IPS-15b (cell line): Measurements from ENCODE around the gene TRPM4.
"Not testable (repeated sequence)": the region's sequence is repeated elsewhere in the genome, so short reads cannot be mapped to it uniquely, and the experiment has no call there.

ENCODE experiments used
- H3K27me3 ChIP-seq: one replicate; pipeline ENCODE4 v1.6.1; 2013; ENCODE audit warnings: low read length; ENCODE audit not compliant: control insufficient read depth, insufficient read depth
- H3K36me3 ChIP-seq: one replicate; pipeline ENCODE4 v1.6.1; 2013; ENCODE audit warnings: low read length; ENCODE audit not compliant: control insufficient read depth, insufficient read depth
- H3K4me1 ChIP-seq: one replicate; pipeline ENCODE4 v1.6.1; 2013; ENCODE audit warnings: mild to moderate bottlenecking, low read length; ENCODE audit not compliant: control insufficient read depth, insufficient read depth
- H3K4me3 ChIP-seq: one replicate; pipeline ENCODE4 v1.5.1; 2013; ENCODE audit warnings: low read depth, low read length
- H3K9ac ChIP-seq: one replicate; pipeline ENCODE4 v1.6.1; 2013; ENCODE audit warnings: low read depth, mild to moderate bottlenecking, low read length
- H3K9me3 ChIP-seq: one replicate; pipeline ENCODE4 v1.6.1; 2013; ENCODE audit warnings: mild to moderate bottlenecking, low read length; ENCODE audit not compliant: control insufficient read depth, insufficient read depth

TRPM4 gene

DNA sequence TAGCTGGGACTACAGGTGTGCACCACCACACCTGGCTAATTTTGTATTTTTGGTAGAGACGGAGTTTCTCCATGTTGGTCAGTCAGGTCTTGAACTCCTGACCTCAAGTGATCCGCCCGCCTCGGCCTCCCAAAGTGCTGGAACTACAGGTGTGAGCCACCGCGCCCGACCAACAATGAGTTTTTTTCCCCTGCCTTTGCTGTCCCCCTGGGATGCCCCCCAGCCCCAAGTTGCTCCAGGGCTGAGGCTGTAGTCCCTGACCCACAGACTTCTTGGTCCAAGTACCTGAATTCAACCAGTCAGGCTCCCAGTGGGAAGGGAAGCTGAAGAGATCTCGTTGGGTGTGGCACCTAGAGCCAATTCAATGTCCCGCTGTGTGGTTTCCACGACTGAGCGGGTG, 66.8 kb downstream of the TRPM4 start:
- H3K4me3 ChIP-seq, H3K4me1 ChIP-seq, H3K27me3 ChIP-seq, H3K9me3 ChIP-seq, H3K9ac ChIP-seq, H3K36me3 ChIP-seq: not testable (repeated sequence)

- Histone ChIP-seq H3K9me3 (no peaks in the 10 kb centered on the region), H3K9ac (no peak overlapping the region), H3K4me3 (no peak overlapping the region), H3K36me3 (no peaks in the 10 kb centered on the region), H3K4me1 (no peaks in the 10 kb centered on the region), H3K27me3 (no peaks in the 10 kb centered on the region)
Measured at GRCh38 chr19:49224879-49225278, 67.3 kb downstream of the TRPM4 start.

GRCh38 chr19:49229416-49229815, 71.8 kb downstream of the TRPM4 start:
- no peaks in the 10 kb centered on the region for H3K36me3 ChIP-seq
- no peaks in the 10 kb centered on the region for H3K9me3 ChIP-seq
- H3K9ac ChIP-seq: no peak overlapping the region
- no peaks in the 10 kb centered on the region for H3K27me3 ChIP-seq
- no peaks in the 10 kb centered on the region for H3K4me1 ChIP-seq
- H3K4me3 ChIP-seq: no peak overlapping the region

- Histone ChIP-seq H3K9me3 (no peaks in the 10 kb centered on the region), H3K4me1 (no peaks in the 10 kb centered on the region), H3K27me3 (no peaks in the 10 kb centered on the region), H3K4me3 (no peak overlapping the region), H3K36me3 (no peaks in the 10 kb centered on the region), H3K9ac (no peak overlapping the region)
Measured at GRCh38 chr19:49231389-49231788, 73.8 kb downstream of the TRPM4 start.

DNA sequence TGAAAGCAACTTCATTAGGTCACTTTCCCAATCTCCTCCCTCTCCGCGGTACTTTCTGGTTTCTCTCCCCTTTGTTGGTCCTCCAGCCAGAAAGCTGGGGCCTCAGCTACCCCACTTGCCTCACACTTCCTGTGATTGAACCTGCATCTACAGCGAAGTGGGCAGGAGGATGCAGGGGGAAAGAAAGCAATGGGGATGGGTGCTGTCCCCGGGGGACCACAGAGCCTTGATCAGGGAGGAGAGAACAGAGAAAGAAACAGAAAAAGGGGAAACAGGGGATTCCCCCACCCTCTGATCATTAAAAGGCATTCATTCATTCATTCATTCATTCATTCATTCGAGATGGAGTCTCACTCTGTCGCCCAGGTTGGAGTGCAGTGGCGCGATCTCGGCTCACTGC, 74.2 kb downstream of the TRPM4 start:
- H3K4me3 ChIP-seq: no peak overlapping the region
- H3K4me1 ChIP-seq: no peaks in the 10 kb centered on the region
- H3K27me3 ChIP-seq: no peaks in the 10 kb centered on the region
- no peaks in the 10 kb centered on the region for H3K36me3 ChIP-seq
- no peak overlapping the region for H3K9ac ChIP-seq
- no peaks in the 10 kb centered on the region for H3K9me3 ChIP-seq

DNA sequence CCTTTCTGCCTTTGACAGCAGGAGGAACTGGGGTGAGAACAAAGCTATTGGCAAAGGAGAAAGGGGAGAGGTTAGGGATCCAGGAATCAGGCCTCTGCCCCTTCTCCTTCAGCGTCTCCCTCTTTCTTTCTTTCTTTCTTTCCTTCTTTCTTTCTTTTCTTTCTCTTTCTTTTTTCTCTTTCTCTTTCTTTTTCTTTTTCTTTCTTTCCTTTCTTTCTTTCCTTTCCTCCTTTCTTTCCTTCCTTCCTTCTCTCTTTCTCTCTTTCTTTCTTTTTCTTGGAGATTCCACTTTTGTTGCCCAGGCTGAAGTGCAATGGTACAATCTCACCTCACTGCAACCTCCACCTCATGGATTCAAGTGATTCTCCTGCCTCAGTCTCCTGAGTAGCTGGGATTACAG, 75.6 kb downstream of the TRPM4 start:
- H3K9ac ChIP-seq: no peak overlapping the region
- no peak overlapping the region for H3K4me3 ChIP-seq
- H3K36me3 ChIP-seq: no peaks in the 10 kb centered on the region
- H3K9me3 ChIP-seq: no peaks in the 10 kb centered on the region
- no peaks in the 10 kb centered on the region for H3K4me1 ChIP-seq
- no peaks in the 10 kb centered on the region for H3K27me3 ChIP-seq

- Histone ChIP-seq H3K4me1 (no peaks in the 10 kb centered on the region), H3K9ac (no peak overlapping the region)
Measured at GRCh38 chr19:49241769-49242168, 84.2 kb downstream of the TRPM4 start.

GRCh38 chr19:49243129-49243528, 85.5 kb downstream of the TRPM4 start:
- Histone ChIP-seq H3K9ac (no peak overlapping the region), H3K27me3 (no peaks in the 10 kb centered on the region), H3K9me3 (no peaks in the 10 kb centered on the region), H3K4me1 (no peaks in the 10 kb centered on the region), H3K4me3 (no peak overlapping the region), H3K36me3 (no peaks in the 10 kb centered on the region)

More at GRCh38 chr19:49241769-49242168, 84.2 kb downstream of the TRPM4 start:
- no peaks in the 10 kb centered on the region for H3K27me3 ChIP-seq
- H3K4me3 ChIP-seq: no peak overlapping the region
- no peaks in the 10 kb centered on the region for H3K36me3 ChIP-seq
- H3K9me3 ChIP-seq: no peaks in the 10 kb centered on the region

DNA sequence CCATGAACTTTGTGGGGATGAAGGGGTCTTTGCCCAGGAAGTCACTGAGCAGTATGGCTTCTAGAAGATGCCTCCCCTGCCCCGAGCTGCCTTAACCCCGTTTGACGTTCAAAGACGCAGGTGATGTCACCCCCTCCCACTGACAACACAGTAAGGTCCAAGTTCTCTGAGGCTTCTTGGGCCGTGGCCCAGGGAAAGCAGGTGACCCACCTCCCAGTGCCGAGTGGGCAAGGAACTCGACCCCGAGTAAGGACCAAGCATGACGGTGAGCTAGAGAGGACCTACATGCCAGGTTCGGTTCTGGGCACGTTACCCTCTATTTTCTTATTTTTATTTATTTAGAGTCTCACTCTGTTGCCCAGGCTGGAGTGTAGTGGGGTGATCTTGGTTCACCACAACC, 86.1 kb downstream of the TRPM4 start:
- H3K4me1 ChIP-seq: no peaks in the 10 kb centered on the region
- H3K36me3 ChIP-seq: no peaks in the 10 kb centered on the region
- no peak overlapping the region for H3K9ac ChIP-seq

GRCh38 chr19:49244256-49244655, 86.7 kb downstream of the TRPM4 start:
- no peaks in the 10 kb centered on the region for H3K4me1 ChIP-seq
- H3K36me3 ChIP-seq: no peaks in the 10 kb centered on the region
- no peak overlapping the region for H3K9ac ChIP-seq
- H3K9me3 ChIP-seq: no peaks in the 10 kb centered on the region
- H3K27me3 ChIP-seq: no peaks in the 10 kb centered on the region
- H3K4me3 ChIP-seq: no peak overlapping the region

More for the DNA sequence above, 86.1 kb downstream of the TRPM4 start:
- Histone ChIP-seq H3K9me3 (no peaks in the 10 kb centered on the region), H3K27me3 (no peaks in the 10 kb centered on the region), H3K4me3 (no peak overlapping the region)

- no peak overlapping the region for H3K4me3 ChIP-seq
- no peaks in the 10 kb centered on the region for H3K4me1 ChIP-seq
- no peaks in the 10 kb centered on the region for H3K27me3 ChIP-seq
- H3K9ac ChIP-seq: no peak overlapping the region
- H3K9me3 ChIP-seq: no peaks in the 10 kb centered on the region
- no peaks in the 10 kb centered on the region for H3K36me3 ChIP-seq
Measured at GRCh38 chr19:49247676-49248075, 90.1 kb downstream of the TRPM4 start.

DNA sequence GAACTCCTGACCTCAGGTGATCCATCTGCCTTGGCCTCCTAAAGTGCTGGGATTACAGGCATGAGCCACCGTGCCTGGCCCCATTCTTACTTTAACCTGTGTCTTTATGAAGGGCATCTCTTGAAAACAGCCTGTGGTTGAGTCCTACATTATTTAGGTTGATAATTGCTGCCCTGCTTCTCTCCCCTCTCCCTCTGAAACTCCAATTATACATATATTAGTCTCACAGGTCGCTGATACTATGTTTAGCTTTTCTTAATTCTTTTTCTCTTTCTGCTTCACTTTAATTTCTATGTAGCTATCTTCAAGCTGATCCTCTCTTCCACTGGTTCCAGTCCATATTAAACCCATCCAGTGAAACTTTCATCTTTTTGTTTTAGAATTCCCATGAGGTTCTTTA, 92.3 kb downstream of the TRPM4 start:
- Histone ChIP-seq H3K9me3 (no peaks in the 10 kb centered on the region), H3K9ac (no peak overlapping the region), H3K27me3 (no peaks in the 10 kb centered on the region), H3K4me3 (no peak overlapping the region), H3K36me3 (no peaks in the 10 kb centered on the region), H3K4me1 (no peaks in the 10 kb centered on the region)

GRCh38 chr19:49255674-49256073, 98.1 kb downstream of the TRPM4 start:
- Histone ChIP-seq H3K27me3 (no peaks in the 10 kb centered on the region), H3K36me3 (no peaks in the 10 kb centered on the region), H3K9me3 (no peaks in the 10 kb centered on the region), H3K4me1 (no peaks in the 10 kb centered on the region), H3K4me3 (no peak overlapping the region), H3K9ac (no peak overlapping the region)
